ENCODE results near the gene THAP6.
"Not testable (repeated sequence)": the region's sequence is repeated elsewhere in the genome, so short reads cannot be mapped to it uniquely, and the experiment has no call there.

Gene THAP6

DNA sequence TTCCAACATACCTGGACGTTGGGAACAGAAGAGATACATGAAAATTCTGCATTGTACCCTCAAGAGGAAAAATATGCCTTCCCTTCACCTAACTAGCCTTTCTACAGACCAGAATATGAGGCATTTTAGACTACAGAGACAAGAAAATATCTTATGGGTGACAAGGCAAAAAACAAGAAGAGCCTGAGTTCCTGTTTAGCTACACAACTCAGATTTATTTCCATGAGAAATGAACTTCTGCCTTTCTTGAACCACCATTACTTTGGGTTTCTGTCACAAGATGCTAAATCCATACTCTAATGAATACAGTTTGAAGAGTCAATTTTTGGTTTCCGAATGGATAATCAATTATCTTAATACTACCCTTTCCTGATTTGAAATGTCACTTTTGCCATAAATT, 18.8 kb upstream of the THAP6 start:
- TF ChIP-seq, protein P1, sequence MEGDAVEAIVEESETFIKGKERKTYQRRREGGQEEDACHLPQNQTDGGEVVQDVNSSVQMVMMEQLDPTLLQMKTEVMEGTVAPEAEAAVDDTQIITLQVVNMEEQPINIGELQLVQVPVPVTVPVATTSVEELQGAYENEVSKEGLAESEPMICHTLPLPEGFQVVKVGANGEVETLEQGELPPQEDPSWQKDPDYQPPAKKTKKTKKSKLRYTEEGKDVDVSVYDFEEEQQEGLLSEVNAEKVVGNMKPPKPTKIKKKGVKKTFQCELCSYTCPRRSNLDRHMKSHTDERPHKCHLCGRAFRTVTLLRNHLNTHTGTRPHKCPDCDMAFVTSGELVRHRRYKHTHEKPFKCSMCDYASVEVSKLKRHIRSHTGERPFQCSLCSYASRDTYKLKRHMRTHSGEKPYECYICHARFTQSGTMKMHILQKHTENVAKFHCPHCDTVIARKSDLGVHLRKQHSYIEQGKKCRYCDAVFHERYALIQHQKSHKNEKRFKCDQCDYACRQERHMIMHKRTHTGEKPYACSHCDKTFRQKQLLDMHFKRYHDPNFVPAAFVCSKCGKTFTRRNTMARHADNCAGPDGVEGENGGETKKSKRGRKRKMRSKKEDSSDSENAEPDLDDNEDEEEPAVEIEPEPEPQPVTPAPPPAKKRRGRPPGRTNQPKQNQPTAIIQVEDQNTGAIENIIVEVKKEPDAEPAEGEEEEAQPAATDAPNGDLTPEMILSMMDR (IDR thresholded peaks at IDR 0.05; ENCODE audit: extremely low read depth, missing control alignments) = no peak
- no peak for DNase-seq (ENCODE audit: low spot score)

DNA sequence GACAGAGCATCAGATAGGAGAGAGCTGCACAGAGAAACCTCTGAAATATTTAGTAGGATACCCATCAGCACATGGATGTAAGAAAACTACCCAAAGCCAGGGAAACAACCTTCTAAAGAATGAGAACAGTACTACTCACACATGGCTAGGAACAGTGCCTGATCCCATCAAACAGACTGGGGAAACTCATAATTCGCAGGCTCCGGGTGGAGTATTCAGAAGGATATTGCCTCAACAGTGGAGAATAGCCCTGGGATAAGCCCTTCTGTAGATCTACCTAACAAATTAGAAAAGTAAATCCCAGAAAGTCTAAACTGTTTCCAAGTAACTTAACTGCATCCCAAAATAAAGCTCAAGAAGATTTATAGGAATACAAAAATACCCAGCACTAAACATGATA, 17.9 kb upstream of the THAP6 start:
- DNase-seq (ENCODE audit: low spot score) = no peak
- TF ChIP-seq, protein P1 (IDR thresholded peaks at IDR 0.05; ENCODE audit: extremely low read depth, missing control alignments) = no peak

DNA sequence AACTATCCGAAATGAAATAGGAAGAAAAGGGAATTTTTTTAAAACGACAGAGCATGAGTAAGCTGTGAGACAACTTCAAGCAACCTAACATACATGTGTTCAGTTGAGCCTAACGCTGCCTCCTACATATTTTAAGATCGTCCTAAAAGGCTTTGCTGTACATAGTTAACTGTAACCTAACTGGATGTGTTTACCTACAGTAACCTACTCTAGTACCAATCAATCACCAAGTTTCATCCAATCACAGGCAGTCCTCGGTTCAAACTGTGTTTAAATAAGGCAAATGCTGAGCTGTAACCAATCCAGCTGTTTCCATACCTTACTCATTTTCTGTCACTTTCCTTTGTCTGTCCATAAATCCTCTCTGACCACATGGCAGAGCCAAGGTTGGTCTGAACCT, 17.1 kb upstream of the THAP6 start:
- DNase-seq (ENCODE audit: low spot score) = no peak
- TF ChIP-seq, protein P1 (IDR thresholded peaks at IDR 0.05; ENCODE audit: extremely low read depth, missing control alignments) = no peak

DNA sequence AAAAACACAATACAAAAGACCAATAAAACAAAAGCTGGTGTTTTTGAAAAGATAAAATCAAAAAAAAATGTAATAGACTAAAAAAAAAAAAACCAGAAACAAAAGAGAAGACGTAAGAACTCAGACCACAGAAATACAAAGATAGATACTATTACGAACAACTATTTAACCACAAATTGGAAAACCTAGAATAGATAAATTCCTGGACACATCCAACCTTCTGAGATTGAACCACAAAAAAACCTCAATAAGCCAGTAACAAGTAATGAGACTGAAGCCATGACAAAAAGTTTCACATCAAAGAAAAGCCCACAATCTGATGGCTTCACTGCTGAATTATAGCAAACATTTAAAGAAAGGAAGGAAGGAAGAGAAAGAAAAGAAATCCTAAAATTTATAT, 16.2 kb upstream of the THAP6 start:
- TF ChIP-seq, protein P1 (IDR thresholded peaks at IDR 0.05; ENCODE audit: extremely low read depth, missing control alignments) = no peak
- DNase-seq (ENCODE audit: low spot score) = no peak

DNA sequence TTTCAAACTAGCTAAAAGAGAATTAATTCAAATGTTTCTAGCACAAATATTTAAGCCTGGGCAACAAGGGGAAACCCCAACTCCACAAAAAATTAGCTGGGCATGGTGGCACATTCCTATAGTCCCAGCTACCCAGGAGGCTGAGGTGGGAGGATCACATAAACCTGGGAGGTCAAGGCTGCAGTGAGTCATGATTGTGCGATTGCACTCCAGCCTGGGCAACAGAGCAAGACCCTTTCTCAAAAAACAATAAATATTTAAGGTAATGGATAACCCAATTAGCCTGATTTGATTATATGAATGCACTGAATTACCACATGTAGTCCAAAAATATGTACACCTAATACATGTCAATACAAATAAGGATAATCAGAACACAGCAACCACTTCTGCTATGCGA, 14.4 kb upstream of the THAP6 start:
- TF ChIP-seq, protein P1 (IDR thresholded peaks at IDR 0.05; ENCODE audit: extremely low read depth, missing control alignments) = no peak
- no peak for DNase-seq (ENCODE audit: low spot score)

DNA sequence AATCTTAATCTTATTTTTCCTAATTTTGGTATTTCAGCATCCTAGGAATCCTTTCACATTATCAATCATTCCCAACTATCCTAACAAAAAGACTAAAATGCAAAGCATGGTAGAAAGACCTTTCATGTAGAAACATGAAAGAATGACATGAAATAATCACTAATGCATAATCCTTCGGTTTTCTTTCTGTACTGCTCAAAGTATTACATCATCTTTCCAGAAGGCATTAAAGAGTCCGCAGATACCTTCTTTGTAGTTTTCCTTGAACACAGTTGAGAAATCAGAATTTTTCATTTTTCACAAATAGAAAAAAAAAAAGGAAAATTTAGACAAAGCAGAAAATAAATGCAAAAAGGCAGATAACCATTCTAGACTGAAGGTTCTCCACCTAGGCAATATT, 11.6 kb upstream of the THAP6 start:
- TF ChIP-seq, protein P1 (IDR thresholded peaks at IDR 0.05; ENCODE audit: extremely low read depth, missing control alignments) = no peak

DNA sequence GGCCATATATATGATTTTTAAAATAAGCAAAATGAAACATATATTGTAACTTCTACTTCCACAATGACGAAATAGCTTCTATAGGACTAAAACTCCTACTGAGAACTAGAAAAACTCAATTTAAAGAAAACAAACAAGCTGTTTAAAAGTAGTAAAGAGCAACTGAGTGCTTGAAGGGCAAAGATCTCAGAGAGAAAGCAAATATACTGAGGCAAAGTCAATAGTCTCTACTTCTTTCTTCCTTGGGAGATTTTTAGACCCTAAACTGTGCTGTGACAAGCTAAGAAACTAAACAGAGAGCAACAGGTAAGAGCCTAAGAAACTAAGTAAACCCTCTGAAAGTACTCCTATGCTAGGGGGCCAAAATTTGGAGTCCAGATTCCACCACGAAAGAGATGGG, 8.6 kb upstream of the THAP6 start:
- TF ChIP-seq, protein P1 (IDR thresholded peaks at IDR 0.05; ENCODE audit: extremely low read depth, missing control alignments) = no peak
- DNase-seq (ENCODE audit: low spot score) = no peak

More for the DNA sequence above, 11.6 kb upstream of the THAP6 start:
- DNase-seq (ENCODE audit: low spot score) = no peak

DNA sequence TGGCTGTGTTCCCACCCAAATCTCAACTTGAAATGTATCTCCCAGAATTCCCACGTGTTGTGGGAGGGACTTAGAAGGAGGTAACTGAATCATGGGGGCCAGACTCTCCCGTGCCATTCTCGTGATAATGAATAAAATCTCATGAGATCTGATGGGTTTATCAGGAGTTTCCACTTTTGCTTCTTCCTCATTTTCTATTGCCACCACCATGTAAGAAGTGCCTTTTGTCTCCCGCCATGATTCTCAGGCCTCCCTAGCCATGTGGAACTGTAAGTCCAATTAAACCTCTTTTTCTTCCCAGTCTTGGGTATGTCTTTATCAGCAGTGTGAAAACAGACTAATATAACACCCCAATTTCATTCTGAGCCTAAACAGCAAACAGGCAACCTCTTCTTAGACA, 4.7 kb upstream of the THAP6 start:
- not testable (repeated sequence) for DNase-seq (ENCODE audit: low spot score)
